Kidney (tissue), 14 donors: ENCODE data around the gene TAOK1. TPM values are rescaled to one million over a fixed set of nuclear protein-coding genes. Genes with fewer than 3 reads are reported as not detected.

Experiments used
- DNase-seq, 5 donors: peaks; one replicate each; pipeline ENCODE4 v3.0.0-alpha.2; 2013 to 2020
- FAIRE-seq: peaks from 2 replicates; lab custom pipeline; 2012; peaks lifted over from hg19 to GRCh38; lab: Jason Lieb, UNC
- H3K27ac ChIP-seq, 2 donors: one replicate each; pipeline ENCODE4 v1.7.0; 2013; ENCODE audit warnings: low read depth in 2 of 2, low read length in 2 of 2, inconsistent platforms in 1 of 2
- H3K27me3 ChIP-seq: one replicate; pipeline ENCODE4 v1.7.1; 2013; ENCODE audit warnings: low read length, inconsistent platforms; ENCODE audit not compliant: control insufficient read depth, insufficient read depth
- H3K36me3 ChIP-seq, 3 donors: one replicate each; pipeline versions ENCODE4 v1.7.0 to v1.7.1; 2013; ENCODE audit warnings: low read length in 3 of 3, control low read depth in 1 of 3, inconsistent platforms in 1 of 3; ENCODE audit not compliant: insufficient read depth in 3 of 3, control insufficient read depth in 2 of 3
- H3K4me1 ChIP-seq, 3 donors: one replicate each; pipeline versions ENCODE4 v1.7.0 to v1.7.1; 2013; ENCODE audit warnings: low read length in 3 of 3, inconsistent platforms in 1 of 3, low read depth in 1 of 3; ENCODE audit not compliant: control insufficient read depth in 2 of 3, insufficient read depth in 2 of 3
- H3K4me3 ChIP-seq, 3 donors: one replicate each; pipeline versions ENCODE4 v1.7.0 to v1.8.1; 2013; ENCODE audit warnings: low read length in 3 of 3, control low read depth in 1 of 3, inconsistent platforms in 1 of 3
- H3K9ac ChIP-seq, 3 donors: one replicate each; pipeline versions ENCODE4 v1.7.0 to v1.7.1; 2013; ENCODE audit warnings: low read length in 3 of 3, control low read depth in 1 of 3, inconsistent platforms in 1 of 3
- H3K9me3 ChIP-seq, 3 donors: one replicate each; pipeline versions ENCODE4 v1.7.0 to v1.7.1; 2013; ENCODE audit warnings: low read length in 3 of 3, control low read depth in 1 of 3, inconsistent platforms in 1 of 3; ENCODE audit not compliant: control insufficient read depth in 2 of 3, insufficient read depth in 1 of 3
- CTCF ChIP-seq: IDR thresholded peaks from 3 replicates; pipeline ENCODE4 v1.5.1; 2012; ENCODE audit warnings: mild to moderate bottlenecking, moderate library complexity, borderline replicate concordance; ENCODE audit not compliant: insufficient read depth; ENCODE audit errors: extremely low read depth
- intact Hi-C: fragments of 100-400 bp; cut with DNase I; formaldehyde crosslinking; loops from one replicate; pipeline ENCODE4 v1.11.1; 2022
- polyA plus RNA-seq: library from polyadenylated mRNA; stranded (reverse); fragments of 350-450 nt; fragmentation: Illumina TruSeq; extraction: RNeasy Lipid Tissue Mini Kit (QIAGEN cat#74804); gene quantifications from one replicate; pipeline ENCODE4 v1.2.3, GENCODE V29; 2014; ENCODE audit warnings: low read depth, low replicate concordance; ENCODE audit not compliant: insufficient read depth
- total RNA-seq: library from RNA; stranded (reverse); fragmentation: NEBNext Ultra II Directional; extraction: Animal tissue kit (Norgen Biotek cat#: 25700); gene quantifications from one replicate; pipeline ENCODE4 v1.2.1, GENCODE V29; 2021
- donor health status: control.
- donor health status: control.
- donor health status: control.
- donor health status: control.
- donor health status: control.
- donor health status: DM: yes; HTN: yes; CAD: no.
- donor health status: Normal renal cell carcinoma (clear cell type).

The TAOK1 gene
- total and polyA plus RNA-seq, 2 donors from 2014 or later = 5.0 to 74.9 TPM

DNA sequence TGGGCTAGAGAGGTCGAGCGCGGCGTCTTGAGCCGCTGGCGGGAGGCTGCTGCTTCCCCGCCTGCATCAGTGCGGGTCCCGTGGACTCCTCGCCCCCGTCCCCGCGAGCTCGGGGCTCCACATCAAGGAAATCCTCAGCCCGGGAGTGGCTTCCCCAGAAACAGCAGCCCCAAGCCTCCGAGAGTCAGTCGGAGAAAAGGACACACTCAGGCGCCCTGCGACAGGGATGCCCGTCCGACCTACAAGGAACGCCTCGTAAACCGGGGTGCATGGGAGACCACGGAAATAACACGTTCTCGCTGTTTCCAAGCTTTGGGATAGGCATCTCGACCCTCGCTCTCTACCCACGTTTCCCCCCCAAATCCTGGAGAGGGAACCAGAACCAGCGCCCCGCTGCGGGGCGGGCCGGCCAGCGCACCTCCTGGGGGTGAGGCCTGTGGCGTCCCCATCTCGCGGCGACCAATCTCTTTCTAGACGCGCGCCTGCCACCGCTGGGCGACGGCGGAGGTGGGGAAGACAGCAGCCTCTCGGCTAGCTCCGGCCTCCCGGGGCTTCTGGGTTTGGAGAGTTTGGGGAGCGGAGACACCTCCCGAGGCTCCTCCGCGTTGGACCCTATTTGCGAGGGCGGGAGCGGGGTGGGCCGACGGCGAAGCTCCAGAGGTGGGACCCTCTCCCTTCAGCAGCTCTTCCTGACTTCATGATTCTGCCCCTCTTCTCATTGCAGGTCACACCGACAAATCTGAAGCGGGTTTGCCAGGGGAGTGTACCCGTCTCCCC lies 177.6 kb downstream of the TAOK1 start:
- peak overlapping the region; percentile 62 to 86 (median 81) for H3K4me3 ChIP-seq
- H3K36me3 ChIP-seq = no peaks in the 10 kb centered on the region
- H3K9me3 ChIP-seq = no peaks in the 10 kb centered on the region
- no peak for TF ChIP-seq CTCF
- H3K27me3 ChIP-seq = no peaks in the 10 kb centered on the region
- intact Hi-C loops = no loop called here
- H3K27ac ChIP-seq = peak overlapping the region; percentile 87 to 91
- FAIRE-seq (no peak), DNase-seq (peak; percentile 70 to 92 (median 78))
- H3K9ac ChIP-seq = peak overlapping the region; percentile 42 to 75 (median 63)
- H3K4me1 ChIP-seq = peaks cover 0 to 16% (median 11%) of the 10 kb centered on the region in 3 donors

- H3K27ac ChIP-seq = peak within 1 kb of the TSS; percentile 87 to 91
- H3K9me3 ChIP-seq = no peaks in the 10 kb centered on the region
- FAIRE-seq = no peak
- DNase-seq = peak; percentile 91 to 96 (median 93)
- peaks cover 0 to 16% (median 11%) of the 10 kb centered on the region in 3 donors for H3K4me1 ChIP-seq
- no peaks in the 10 kb centered on the region for H3K36me3 ChIP-seq
- H3K4me3 ChIP-seq = peak within 1 kb of the TSS; percentile 63 to 87 (median 86)
- H3K9ac ChIP-seq = peak within 1 kb of the TSS; percentile 42 to 87 (median 75)
- intact Hi-C loops = no loop called here
- no peak for TF ChIP-seq CTCF
- H3K27me3 ChIP-seq = no peaks in the 10 kb centered on the region
Measured at GRCh38 chr17:29568331-29569244, 178.4 kb downstream of the TAOK1 start, which contains the start of gene TP53I13. Gene TP53I13 (plus strand): TSS chr17:29568701. CDS start chr17:29568759, 58 bp downstream.

GRCh38 chr17:29569245-29569950 lies 179.2 kb downstream of the TAOK1 start:
- no peak for TF ChIP-seq CTCF
- Histone ChIP-seq H3K4me1 (peaks cover 0 to 12% (median 8%) of the 10 kb centered on the region in 3 donors), H3K27ac (peak overlapping the region; percentile 80 to 82), H3K9ac (peak overlapping the region; percentile 39 to 87 (median 60)), H3K27me3 (no peaks in the 10 kb centered on the region), H3K4me3 (peak overlapping the region; percentile 63 to 87 (median 76)), H3K36me3 (no peaks in the 10 kb centered on the region), H3K9me3 (no peaks in the 10 kb centered on the region)
- intact Hi-C loops = no loop called here
- FAIRE-seq (no peak), DNase-seq (peak in 1 of 5 donors; percentile 66)
